Activated CD4-positive, alpha-beta T cell treated with anti-CD3 and anti-CD28 coated beads for 1 hour (primary cell): Measurements from ENCODE around the gene PTTG1IP.
"Not testable (repeated sequence)": the region's sequence is repeated elsewhere in the genome, so short reads cannot be mapped to it uniquely, and the experiment has no call there.

Experiments used
- DNase-seq: peaks from one replicate; pipeline ENCODE4 v3.0.0-alpha.2; 2020

Gene PTTG1IP

DNA sequence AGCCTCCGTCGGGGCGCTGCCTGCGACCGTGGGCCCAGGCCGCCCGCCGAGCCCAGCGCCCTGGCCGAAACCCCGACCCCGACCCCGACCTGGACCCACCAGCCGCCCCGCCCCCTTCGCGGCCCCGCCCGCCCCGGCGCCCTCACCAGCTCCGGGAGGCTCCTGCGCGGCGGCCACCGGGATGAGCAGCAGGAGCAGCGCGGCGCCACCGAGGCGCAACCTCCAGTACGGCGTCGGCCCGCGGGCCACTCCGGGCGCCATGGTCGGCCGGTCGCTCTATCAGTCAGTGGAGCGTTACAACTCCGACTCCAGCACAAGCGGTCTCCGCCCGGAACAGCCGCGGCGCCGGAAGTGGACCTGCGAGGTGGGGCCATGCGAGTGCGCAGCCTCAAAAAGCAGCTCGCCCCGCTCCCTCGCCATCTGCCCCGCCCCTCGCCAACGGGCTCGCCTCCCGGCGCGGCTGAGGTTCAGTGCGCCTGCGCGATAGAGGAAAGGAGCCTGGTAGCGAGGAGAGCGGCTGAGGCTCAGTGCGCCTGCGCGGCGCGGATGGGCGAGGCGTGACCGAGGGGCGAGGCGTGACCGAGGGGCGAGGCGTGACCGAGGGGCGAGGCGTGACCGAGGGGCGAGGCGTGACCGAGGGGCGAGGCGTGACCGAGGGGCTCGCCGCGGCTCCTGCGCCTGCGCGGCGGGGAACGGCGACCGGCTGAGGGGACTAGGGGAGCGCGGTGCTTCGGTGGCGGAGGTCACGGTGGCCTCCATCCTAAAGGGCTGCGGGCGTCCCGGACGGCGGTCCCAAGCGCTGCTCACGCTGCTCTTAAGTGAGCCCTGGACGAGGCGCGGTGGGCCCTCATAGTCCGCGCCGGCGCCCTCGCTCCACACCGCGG is at the start of gene PTTG1IP:
Gene PTTG1IP, minus strand, starts transcription at position 335 of the 884 bp plus-strand sequence. Its CDS starts 74 bp downstream, at position 261.
- DNase-seq = peak; percentile 100

DNA sequence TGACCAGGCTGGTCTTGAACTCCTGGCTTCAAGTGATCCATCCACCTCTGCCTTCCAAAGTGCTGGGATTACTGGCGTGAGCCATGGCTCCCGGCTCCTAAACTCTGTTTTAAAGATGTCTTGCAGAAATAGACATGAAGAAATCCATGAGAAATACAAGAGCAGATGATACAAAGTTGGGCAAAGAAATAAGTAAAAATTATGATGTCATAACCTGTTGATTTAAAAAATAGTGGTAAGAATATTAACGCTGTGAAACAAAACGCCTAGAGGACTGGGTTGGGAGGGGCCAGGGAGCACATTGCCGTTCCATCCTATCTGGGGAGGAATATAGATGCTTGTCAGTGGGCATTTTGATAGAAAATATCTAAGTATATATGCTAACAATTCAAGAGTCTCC is 48.4 kb upstream of the PTTG1IP start:
- no peak for DNase-seq

- DNase-seq = no peak
Observed at GRCh38 chr21:44920694-44921604, 47.5 kb upstream of the PTTG1IP start, which contains the start of gene ITGB2. ITGB2 (minus strand) TSS chr21:44920899; CDS start chr21:44910782, 10,117 bp downstream.

GRCh38 chr21:44919913-44920693 is 46.6 kb upstream of the PTTG1IP start:
- no peak for DNase-seq

- no peak for DNase-seq
Observed at GRCh38 chr21:44919111-44919912, 45.8 kb upstream of the PTTG1IP start.

DNA sequence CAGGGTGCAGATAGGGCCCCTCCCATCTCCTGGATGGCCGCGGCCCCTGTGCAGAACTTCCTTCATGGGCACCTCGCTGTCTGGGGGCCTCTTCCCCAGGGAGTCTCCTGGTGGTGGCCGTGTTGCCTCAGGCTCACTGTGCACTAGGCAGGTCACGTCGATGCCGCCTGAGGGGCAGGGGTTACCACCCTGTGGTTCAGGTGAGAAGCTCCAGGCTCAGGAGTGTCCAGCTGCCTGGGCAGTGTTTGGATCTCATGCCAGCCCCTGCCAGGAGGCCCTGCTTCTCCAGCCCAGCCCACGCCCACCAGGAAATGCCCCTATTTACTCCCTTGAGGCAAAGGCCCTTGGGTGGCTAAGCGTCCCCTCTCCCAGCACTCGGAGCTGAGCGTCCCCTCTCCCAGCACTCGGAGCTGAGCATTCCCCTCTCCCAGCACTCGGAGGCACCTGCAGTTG is 45.1 kb upstream of the PTTG1IP start:
- no peak for DNase-seq

- no peak for DNase-seq
Observed at GRCh38 chr21:44918107-44918470, 44.6 kb upstream of the PTTG1IP start.

DNA sequence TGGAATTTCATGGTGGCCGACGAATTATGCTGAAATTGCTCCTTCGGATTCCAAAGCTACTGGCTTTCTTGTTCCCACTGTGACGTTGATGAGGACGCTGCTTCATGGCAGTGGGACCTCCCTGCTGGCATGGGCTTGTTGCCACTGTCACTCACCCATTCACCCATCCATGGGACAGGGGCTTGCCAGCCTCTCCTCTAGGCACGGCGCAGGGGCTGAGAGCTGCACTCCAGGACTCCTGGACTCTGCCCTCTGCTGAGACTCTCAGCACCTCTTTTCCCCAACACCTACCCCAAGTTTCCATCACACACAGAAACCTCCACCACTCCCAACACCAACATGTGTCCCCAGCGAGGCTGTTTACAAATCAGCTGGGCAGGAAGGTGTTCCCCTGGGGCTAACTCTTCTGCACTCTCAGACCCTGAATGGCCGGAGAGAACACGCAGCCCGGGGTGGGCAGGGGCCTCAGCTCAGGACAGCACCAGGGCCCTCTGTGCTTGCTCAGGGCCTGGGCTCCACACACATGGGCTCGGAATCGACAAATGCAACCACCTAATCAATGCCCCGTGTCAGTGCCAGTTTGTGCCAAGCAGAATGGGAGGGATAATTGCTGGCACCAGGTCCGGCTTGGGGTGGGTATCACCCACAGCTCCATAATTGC is 44.1 kb upstream of the PTTG1IP start:
- DNase-seq = no peak

- DNase-seq = no peak
Observed at GRCh38 chr21:44916965-44917364, 43.5 kb upstream of the PTTG1IP start.

DNA sequence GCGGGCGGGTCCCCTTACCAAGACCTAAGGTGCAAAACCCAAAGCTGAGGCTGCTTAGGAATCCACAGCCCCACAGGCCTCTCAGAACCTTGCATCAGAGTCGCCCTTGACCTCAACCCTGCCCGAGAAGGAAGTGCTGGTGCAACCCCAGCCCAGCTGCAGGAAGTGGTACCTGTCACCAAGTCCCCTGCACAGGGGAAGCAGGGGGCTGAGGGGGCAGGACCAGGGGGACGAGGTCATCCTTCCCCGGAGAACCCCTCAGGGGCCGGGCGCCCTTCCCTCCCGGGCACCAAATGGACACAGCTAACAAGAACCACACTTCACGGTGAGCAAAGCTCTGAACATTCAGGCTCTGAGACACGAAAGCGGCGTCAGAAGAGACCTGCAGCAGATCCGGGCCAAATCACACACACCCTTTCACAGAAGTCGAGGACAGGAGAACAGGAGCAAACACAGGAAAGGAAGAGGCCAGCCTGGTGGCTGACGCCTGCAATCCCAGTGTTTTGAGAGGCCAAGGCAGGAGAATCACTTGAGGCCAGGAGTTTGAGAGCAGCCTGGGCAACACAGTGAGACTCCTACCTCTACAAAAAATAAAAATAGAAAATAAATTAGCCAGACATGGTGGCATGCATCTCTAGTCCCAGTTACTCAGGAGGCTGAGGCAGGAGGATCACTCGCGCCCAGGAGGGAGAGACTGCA is 40.8 kb upstream of the PTTG1IP start:
- DNase-seq = no peak

DNA sequence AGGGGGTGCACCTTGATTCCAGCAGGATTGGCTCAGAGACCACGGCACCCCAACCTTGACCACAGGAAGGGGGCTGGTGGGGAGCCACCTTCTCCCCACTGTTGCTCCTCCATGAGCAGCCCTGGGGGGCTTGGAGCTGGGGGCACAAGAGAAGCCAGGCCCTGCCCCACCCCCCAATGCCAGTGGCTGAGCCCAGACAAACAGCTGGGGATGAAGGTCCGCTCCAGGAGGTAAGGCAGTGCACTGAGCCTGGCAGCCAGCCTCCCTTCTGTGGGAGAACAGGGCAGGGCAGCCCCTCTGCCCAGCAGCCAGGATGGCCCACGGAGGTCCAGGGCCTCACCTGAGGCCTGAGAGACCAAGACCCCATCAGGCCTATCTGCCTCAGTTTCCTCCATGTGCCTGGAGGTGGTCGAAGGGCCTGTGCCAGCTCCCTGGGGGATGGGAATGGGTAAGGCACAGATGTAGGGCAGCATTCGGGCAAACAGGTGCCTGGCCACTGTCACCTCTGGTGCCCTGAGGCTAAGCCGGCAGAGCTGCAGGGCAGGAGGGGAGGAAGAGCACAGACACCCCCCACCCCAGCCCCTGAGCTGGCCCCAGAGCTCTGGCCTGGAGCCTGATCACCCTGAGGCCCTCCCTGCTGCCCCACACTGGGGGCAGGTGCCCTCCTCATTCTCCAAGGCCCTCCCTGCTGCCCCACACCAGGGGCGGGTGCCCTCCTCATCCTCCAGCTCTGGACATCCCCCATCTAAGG is 40.1 kb upstream of the PTTG1IP start:
- no peak for DNase-seq

- DNase-seq = not testable (repeated sequence)
Observed at GRCh38 chr21:44912506-44913412, 39.3 kb upstream of the PTTG1IP start.

- DNase-seq = no peak
Observed at GRCh38 chr21:44912158-44912473, 38.6 kb upstream of the PTTG1IP start.

DNA sequence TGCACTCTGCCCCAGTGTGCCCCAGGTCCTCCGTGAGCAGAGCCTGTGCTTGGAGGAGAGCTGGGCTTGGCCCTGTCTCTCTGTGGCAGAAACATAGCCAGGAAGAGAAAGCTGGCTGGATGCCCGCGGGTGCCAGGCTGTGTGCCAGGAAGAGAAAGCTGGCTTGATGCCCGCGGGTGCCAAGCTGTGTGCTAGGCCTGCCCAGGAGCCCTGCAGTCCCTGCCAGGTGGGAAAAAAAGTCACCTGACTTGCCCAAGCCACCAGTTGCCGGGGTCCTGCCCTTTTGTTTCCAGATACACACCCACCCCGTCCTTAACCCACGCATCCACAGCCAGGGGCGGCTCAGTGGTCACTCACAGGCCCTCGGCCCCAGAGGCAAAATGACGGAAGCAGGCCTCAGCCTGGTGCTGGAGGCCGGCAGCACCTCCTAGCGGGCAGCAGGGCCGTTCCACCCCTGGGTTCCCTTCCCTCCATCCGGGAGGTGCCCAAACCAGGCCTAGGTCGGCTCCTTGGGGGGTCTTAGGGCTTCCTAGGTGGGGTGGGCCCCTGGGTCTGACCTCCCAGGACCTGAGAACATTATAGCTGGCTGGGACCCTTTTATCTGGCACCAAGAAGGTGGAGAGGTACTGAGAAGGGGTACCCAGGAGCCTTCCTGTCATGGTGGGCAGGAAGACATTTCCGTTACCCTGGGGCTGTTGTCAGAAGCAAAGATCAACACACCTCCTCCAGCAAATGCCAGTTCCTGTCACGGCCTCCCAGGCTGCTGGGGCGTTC is 38.1 kb upstream of the PTTG1IP start:
- peak; percentile 39 for DNase-seq

DNA sequence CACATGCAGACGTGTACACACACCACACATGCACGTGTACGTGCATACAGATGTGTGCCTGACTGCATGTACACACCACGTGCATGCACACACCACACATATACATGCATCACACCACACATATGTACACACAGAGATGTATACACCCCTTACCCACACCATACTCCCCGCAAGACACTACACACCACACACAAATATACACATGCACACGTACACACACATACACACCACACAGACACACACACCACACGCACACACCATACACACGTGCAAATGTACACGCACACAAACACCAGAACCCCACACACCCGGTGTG is 37.5 kb upstream of the PTTG1IP start:
- DNase-seq = no peak

GRCh38 chr21:44910229-44911067 is 37.0 kb upstream of the PTTG1IP start:
- no peak for DNase-seq

DNA sequence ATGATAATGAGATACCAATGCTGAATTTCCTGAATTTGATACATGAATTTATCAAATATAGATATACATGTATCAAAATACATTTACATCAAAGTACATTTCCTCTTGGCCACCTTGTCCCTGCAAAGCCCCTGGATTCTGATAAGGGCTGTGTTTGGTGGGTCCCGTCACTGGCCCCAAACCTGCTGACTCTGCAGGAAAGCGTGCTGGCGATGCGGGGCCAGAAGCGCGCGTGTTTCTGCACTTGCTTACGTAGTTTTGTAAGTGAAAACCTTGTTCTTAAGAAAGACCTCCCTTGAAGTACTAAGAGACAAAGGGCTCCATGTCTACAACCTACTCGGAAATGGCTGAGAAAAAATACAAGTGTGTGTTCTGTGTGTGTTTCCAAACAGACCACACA is 36.2 kb upstream of the PTTG1IP start:
- no peak for DNase-seq
